ENCODE results near the gene P2RY6. TPM values are rescaled to one million over a fixed set of nuclear protein-coding genes. Genes with fewer than 3 reads are reported as not detected.

The P2RY6 gene
- total RNA-seq, 2 experiments from 2014 or later = not detected

DNA sequence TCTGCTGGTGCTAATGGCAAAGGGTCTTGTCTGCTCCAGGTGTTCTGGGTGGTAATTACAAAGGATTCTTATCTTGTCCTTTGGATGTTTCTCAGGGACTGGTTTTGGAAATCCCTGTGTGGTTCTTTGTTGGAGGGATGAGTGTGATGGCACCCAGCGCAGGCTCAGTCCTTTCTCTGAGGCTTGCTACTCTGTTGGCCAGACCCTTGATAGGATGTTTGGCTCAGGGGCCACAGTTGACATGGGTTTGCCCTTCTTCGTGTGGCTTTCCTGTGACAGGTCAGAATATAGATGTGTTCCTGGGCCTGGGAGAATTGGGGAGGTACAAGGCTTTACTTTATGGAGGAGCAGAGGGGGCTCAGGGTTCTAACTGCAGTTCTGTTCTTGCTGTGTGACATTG, 39.9 kb downstream of the P2RY6 start:
- DNase-seq (ENCODE audit: low spot score) = no peak
- no peak overlapping the region for H2AFZ ChIP-seq (ENCODE audit: low read length)
- BruUV-seq (replicated peaks) = no TSS peak
- H3K36me3 ChIP-seq (ENCODE audit: insufficient read depth, low read length) = no peaks in the 10 kb centered on the region
- TF ChIP-seq CTCF (conservative IDR thresholded peaks at IDR 0.05; ENCODE audit: low read length) = no peak
- no peak for TF ChIP-seq EZH2phosphoT487 (IDR thresholded peaks at IDR 0.05; ENCODE audit: borderline replicate concordance, low read depth, low read length)
- CTCF ChIA-PET (ENCODE audit: unreplicated experiment) = no interaction called here
- no peak overlapping the region for H3K4me2 ChIP-seq (ENCODE audit: low read length)
- POLR2A ChIA-PET = no interaction called here
- no peaks in the 10 kb centered on the region for H3K79me2 ChIP-seq (ENCODE audit: insufficient read depth, low read depth, low read length)
- intact Hi-C loops (cut with micrococcal nuclease; ENCODE audit: unreplicated experiment) = no loop called here
- no peak overlapping the region for H3K4me3 ChIP-seq (ENCODE audit: low read depth, low read length, poor library complexity, severe bottlenecking)
- H4K20me1 ChIP-seq (ENCODE audit: insufficient read depth, low read length) = no peaks in the 10 kb centered on the region
- no peak overlapping the region for H3K27ac ChIP-seq (ENCODE audit: low read depth, low read length, poor library complexity, severe bottlenecking)
- H3K9me3 ChIP-seq (ENCODE audit: low read length) = no peaks in the 10 kb centered on the region
- H3K9me2 ChIP-seq (ENCODE audit: insufficient read depth, low read length) = no peaks in the 10 kb centered on the region
- H3K4me1 ChIP-seq (ENCODE audit: insufficient read depth, low read length, poor library complexity, severe bottlenecking) = peaks cover 20% of the 10 kb centered on the region

DNA sequence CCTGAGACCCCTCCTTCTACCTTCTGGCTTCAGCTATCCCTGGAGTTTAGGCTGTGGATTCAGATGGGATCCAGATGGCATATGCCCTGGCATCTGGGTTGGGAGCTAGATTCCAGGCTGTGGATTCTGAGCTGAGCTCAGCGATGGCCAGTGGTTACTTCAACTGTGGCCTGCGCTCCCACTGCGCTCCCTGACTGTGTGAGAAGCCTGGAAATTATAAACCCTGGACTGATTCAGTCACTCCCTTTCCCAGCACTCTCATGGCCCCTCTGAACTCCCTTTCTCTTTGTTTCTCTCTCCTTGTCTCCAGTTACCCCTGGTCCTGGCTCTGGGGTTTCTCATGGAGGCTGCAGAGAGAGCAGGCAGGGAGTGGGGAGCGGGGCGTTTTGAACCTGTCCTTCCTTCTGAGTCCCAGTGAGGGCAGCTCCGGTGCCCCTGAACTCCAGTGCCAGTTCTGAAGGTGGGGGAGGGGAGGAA, 40.8 kb downstream of the P2RY6 start:
- H4K20me1 ChIP-seq (ENCODE audit: insufficient read depth, low read length) = no peaks in the 10 kb centered on the region
- no peaks in the 10 kb centered on the region for H3K79me2 ChIP-seq (ENCODE audit: insufficient read depth, low read depth, low read length)
- H3K4me2 ChIP-seq (ENCODE audit: low read length) = no peak overlapping the region
- no peak overlapping the region for H3K27ac ChIP-seq (ENCODE audit: low read depth, low read length, poor library complexity, severe bottlenecking)
- H3K4me3 ChIP-seq (ENCODE audit: low read depth, low read length, poor library complexity, severe bottlenecking) = no peak overlapping the region
- no peaks in the 10 kb centered on the region for H3K9me3 ChIP-seq (ENCODE audit: low read length)
- H3K36me3 ChIP-seq (ENCODE audit: insufficient read depth, low read length) = no peaks in the 10 kb centered on the region
- no peak for DNase-seq (ENCODE audit: low spot score)
- ChIA-PET CTCF (ENCODE audit: unreplicated experiment) (no interaction called here), POLR2A (no interaction called here)
- no peaks in the 10 kb centered on the region for H3K9me2 ChIP-seq (ENCODE audit: insufficient read depth, low read length)
- no TSS peak for BruUV-seq (replicated peaks)
- intact Hi-C loops (cut with micrococcal nuclease; ENCODE audit: unreplicated experiment) = no loop called here
- peaks cover 18% of the 10 kb centered on the region for H3K4me1 ChIP-seq (ENCODE audit: insufficient read depth, low read length, poor library complexity, severe bottlenecking)
- TF ChIP-seq EZH2phosphoT487 (IDR thresholded peaks at IDR 0.05; ENCODE audit: borderline replicate concordance, low read depth, low read length) (no peak), CTCF (conservative IDR thresholded peaks at IDR 0.05; ENCODE audit: low read length) (no peak)
- no peak overlapping the region for H2AFZ ChIP-seq (ENCODE audit: low read length)

DNA sequence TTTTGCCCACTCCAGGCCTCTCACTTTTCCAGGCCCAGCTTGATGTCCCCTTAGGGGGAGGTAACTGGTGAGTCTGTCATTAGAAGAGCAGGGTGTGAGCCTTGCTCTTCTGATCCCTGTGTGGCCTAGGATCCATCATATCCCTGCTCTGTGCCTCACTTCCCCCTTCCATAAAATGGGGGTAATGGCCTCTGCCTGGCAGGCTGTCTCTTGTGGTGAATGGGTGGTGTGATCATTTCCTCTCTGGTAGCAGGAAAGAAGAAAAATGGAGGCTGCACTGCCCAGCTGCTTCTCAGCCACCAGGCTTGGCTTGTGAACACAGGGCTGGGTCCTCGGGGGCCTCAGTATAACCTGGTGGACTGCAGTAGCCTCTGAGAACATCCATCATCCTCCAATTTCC, 41.5 kb downstream of the P2RY6 start:
- BruUV-seq (replicated peaks) = no TSS peak
- POLR2A ChIA-PET = no interaction called here
- CTCF ChIA-PET (ENCODE audit: unreplicated experiment) = no interaction called here

More for the DNA sequence above, 41.5 kb downstream of the P2RY6 start:
- no peaks in the 10 kb centered on the region for H3K79me2 ChIP-seq (ENCODE audit: insufficient read depth, low read depth, low read length)
- H3K27ac ChIP-seq (ENCODE audit: low read depth, low read length, poor library complexity, severe bottlenecking) = no peak overlapping the region
- no peaks in the 10 kb centered on the region for H3K9me2 ChIP-seq (ENCODE audit: insufficient read depth, low read length)
- intact Hi-C loops (cut with micrococcal nuclease; ENCODE audit: unreplicated experiment) = no loop called here
- peaks cover 14% of the 10 kb centered on the region for H3K4me1 ChIP-seq (ENCODE audit: insufficient read depth, low read length, poor library complexity, severe bottlenecking)
- H3K4me3 ChIP-seq (ENCODE audit: low read depth, low read length, poor library complexity, severe bottlenecking) = no peak overlapping the region
- no peak overlapping the region for H3K4me2 ChIP-seq (ENCODE audit: low read length)
- H2AFZ ChIP-seq (ENCODE audit: low read length) = no peak overlapping the region
- no peaks in the 10 kb centered on the region for H4K20me1 ChIP-seq (ENCODE audit: insufficient read depth, low read length)
- no peak for TF ChIP-seq EZH2phosphoT487 (IDR thresholded peaks at IDR 0.05; ENCODE audit: borderline replicate concordance, low read depth, low read length)
- TF ChIP-seq CTCF (conservative IDR thresholded peaks at IDR 0.05; ENCODE audit: low read length) = no peak
- H3K36me3 ChIP-seq (ENCODE audit: insufficient read depth, low read length) = no peaks in the 10 kb centered on the region
- H3K9me3 ChIP-seq (ENCODE audit: low read length) = no peaks in the 10 kb centered on the region
- no peak for DNase-seq (ENCODE audit: low spot score)
